K562 (cell line): ENCODE data around the gene MBD3.
A peak's percentile ranks its signal among the peaks of the same experiment; 100 is the strongest.

Source experiments
- CBFB ChIP-seq: sonication (generic); formaldehyde crosslinking; IDR thresholded peaks from 2 replicates; pipeline ENCODE4 v1.4.0; 2020; ENCODE audit warnings: mild to moderate bottlenecking, missing genetic modification reagents
- HDAC2 ChIP-seq: fragments of 450-650 bp; IDR thresholded peaks from 2 replicates; pipeline ENCODE4 v1.6.1; 2016; ENCODE audit warnings: mild to moderate bottlenecking
- MNT ChIP-seq, 2 experiments: fragments of 450-650 bp; conservative IDR thresholded peaks; 2 replicates each; pipeline ENCODE4 v1.6.1; 2017; ENCODE audit warnings: mild to moderate bottlenecking in 2 of 2, moderate library complexity in 2 of 2
- SP1 ChIP-seq: sonication (generic); formaldehyde crosslinking; IDR thresholded peaks from 2 replicates; pipeline ENCODE4 v1.8.1; 2022; ENCODE audit warnings: mild to moderate bottlenecking, missing genetic modification reagents
- ZNF398 ChIP-seq: fragments of 250-450 bp; sonication (Bioruptor Pico); IDR thresholded peaks from 2 replicates; pipeline ENCODE4 v1.8.0; 2021; ENCODE audit warnings: moderate library complexity, mild to moderate bottlenecking, inconsistent platforms
- TF ChIP-seq, protein P1 (sequence below), 3 experiments: IDR thresholded peaks in 2 of 3; conservative IDR thresholded peaks in 1 of 3; 2 replicates each; pipeline ENCODE4 v1.5.1; 2011 to 2012; ENCODE audit warnings: low read length in 3 of 3, mild to moderate bottlenecking in 3 of 3, control low read depth in 2 of 3, improper control_type of control experiment in 1 of 3, inconsistent platforms in 1 of 3, low read depth in 1 of 3, mixed read lengths in 1 of 3, moderate library complexity in 1 of 3; ENCODE audit not compliant: insufficient read depth in 2 of 3

DNA sequence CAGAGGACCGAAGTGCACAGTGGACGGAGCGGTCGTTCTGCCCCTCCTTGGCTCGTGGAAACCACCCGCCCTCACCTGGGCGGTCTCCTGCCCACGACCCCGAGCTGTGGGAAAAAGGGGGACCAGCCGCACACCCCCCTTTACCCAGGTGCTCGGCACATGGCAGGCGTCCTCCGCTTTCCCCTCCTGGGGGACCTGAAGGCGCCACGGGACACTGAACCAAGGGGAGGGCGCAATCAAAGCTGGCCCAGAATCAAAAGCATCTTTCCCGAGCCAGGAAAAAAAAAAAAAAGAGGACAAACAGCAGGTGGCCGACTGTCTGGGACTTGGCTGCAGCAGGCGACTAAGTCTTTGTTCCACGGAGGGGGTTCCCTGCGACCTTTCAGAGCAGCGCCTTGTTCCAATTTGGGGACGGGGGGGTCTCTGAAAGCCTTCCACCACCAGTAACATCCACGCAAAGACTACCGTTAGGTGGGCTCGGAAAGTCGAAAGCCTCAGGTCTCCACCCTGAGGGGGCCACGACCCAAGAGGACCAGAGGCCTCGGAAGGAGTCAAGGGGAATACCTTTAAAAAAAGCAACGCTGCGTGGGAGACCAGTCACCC lies 1.1 kb downstream of the MBD3 start:
- TF ChIP-seq MNT (conservative IDR thresholded peaks at IDR 0.05) (peak in 1 of 2 experiments; percentile 6; a peak in 1 of 4 replicates), ZNF398 (CRISPR knock-in tag) (no peak), CBFB (CRISPR knock-in tag) (no peak), SP1 (CRISPR knock-in tag) (no peak), HDAC2 (no peak)
- TF ChIP-seq, protein P1, sequence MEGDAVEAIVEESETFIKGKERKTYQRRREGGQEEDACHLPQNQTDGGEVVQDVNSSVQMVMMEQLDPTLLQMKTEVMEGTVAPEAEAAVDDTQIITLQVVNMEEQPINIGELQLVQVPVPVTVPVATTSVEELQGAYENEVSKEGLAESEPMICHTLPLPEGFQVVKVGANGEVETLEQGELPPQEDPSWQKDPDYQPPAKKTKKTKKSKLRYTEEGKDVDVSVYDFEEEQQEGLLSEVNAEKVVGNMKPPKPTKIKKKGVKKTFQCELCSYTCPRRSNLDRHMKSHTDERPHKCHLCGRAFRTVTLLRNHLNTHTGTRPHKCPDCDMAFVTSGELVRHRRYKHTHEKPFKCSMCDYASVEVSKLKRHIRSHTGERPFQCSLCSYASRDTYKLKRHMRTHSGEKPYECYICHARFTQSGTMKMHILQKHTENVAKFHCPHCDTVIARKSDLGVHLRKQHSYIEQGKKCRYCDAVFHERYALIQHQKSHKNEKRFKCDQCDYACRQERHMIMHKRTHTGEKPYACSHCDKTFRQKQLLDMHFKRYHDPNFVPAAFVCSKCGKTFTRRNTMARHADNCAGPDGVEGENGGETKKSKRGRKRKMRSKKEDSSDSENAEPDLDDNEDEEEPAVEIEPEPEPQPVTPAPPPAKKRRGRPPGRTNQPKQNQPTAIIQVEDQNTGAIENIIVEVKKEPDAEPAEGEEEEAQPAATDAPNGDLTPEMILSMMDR (IDR thresholded peaks at IDR 0.05 in 2 of 3, conservative IDR thresholded peaks at IDR 0.05 in 1 of 3; ENCODE audit: insufficient read depth in 2 of 3, low read depth in 1 of 3, low read length in 3 of 3), result no peak
